GM12872 (cell line): ENCODE results near the gene NEDD4L.

Experiments
- TF ChIP-seq, protein P1 (sequence below): IDR thresholded peaks from 3 replicates; pipeline ENCODE4 v1.5.1; 2011; ENCODE audit warnings: low read depth, mild to moderate bottlenecking, low read length, moderate library complexity; ENCODE audit not compliant: insufficient read depth

Gene NEDD4L

DNA sequence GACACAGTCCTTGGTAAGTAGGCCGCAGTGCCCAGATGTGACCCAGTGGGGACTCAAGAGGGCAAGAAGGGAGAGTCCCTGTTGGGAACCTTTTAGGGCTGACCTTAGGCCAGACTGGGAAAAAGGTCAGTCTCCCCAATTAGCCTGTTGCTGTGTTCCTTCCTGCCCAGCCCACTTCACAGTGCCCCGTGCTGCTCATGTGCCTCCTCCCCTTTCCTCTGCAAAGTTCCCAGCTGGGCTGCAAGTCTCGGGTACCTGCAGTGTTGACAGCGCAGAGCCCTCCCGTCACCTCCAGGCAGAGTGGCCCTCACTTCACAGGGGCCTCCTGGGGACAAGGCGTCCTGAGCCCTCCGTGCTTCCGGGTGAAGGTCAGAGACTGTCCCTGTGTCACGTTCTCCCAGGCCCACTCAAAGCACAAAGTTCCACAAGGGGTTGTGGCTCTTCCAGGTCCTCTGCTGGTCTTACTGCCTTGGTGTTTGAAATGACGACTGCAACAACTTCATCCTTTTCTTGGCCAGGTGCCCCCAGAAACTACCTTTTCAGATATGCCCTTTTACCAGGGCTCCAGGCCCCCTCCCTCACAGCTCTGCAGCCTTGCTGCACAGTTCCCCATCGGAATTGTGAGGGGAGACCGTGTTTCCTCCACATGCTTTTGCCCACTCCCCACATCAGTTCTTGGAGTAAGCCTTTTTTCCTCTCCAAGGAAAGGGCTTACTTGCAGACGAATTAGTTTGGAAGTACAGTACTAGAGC, 359.1 kb downstream of the NEDD4L start:
- TF ChIP-seq, protein P1, sequence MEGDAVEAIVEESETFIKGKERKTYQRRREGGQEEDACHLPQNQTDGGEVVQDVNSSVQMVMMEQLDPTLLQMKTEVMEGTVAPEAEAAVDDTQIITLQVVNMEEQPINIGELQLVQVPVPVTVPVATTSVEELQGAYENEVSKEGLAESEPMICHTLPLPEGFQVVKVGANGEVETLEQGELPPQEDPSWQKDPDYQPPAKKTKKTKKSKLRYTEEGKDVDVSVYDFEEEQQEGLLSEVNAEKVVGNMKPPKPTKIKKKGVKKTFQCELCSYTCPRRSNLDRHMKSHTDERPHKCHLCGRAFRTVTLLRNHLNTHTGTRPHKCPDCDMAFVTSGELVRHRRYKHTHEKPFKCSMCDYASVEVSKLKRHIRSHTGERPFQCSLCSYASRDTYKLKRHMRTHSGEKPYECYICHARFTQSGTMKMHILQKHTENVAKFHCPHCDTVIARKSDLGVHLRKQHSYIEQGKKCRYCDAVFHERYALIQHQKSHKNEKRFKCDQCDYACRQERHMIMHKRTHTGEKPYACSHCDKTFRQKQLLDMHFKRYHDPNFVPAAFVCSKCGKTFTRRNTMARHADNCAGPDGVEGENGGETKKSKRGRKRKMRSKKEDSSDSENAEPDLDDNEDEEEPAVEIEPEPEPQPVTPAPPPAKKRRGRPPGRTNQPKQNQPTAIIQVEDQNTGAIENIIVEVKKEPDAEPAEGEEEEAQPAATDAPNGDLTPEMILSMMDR, result no peak

DNA sequence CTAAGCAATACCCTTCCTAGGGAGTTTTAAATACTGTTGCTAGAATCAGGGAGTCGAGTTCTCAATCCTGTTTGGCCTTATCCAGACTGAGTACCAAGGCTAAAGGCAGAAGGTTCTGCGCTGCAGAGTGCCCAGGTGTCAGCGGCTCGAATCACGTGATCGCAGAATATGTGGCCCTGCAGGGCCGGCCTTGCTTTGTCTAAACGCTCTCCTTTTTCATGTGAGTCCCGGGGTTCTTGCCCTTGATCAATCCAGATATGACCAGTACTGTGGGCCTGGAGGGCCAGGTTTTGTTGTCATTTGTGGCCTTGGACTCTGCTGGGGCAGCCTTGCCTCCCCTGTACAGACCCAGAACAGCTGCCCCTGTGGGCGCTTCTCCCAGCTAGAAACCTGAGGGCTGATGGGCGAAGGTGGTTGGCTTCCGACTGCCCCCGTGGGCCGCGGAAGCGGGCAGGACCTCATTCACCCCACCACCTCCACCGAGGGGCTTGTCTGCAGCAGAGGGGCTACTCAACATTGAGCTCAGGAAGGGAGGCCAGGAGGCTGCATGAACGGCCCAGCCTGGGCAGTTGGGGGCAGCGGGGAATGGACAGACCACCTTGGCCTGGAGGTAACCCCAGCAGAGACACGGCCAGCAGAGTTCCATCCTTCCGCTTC, 359.9 kb downstream of the NEDD4L start:
- TF ChIP-seq, protein P1, result no peak

DNA sequence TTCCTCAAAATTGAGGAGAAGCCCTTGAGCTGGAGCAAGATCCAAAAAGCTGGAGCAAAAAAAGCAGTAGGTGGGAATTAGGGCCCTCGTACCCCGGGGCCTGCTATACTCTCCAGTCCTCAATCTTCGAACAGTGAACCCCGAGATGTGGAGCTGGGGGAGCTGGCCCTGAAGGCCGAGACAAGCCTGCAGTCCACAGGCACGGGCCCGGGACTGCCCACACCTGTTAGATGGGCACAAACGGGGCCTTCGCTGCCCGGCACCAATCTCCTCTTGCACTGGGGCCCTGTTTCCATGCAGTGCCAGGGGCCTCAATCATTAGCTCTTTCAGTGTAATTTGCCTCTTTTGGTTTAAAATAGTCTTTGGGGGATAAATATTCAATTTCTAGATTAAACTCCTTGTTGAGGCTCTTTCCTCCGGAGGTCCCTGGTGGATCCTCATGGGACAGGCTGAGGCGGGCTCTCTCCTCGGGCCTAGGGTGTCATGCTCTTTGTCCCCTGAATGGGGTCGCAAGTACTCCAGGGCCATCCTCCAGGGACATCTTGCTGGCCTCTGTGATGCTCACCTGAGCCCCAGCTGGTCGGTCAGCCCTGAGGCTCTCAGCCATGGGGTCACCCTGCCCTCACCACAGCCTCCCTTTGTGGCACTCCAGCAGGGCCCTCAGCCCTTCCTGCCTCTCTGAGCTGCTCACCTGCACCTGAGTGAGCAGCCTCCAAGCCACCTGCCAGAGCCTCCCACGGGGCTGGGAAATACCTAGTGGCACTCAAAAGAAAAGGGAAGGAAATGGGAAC, 361.3 kb downstream of the NEDD4L start:
- TF ChIP-seq, protein P1, result no peak

DNA sequence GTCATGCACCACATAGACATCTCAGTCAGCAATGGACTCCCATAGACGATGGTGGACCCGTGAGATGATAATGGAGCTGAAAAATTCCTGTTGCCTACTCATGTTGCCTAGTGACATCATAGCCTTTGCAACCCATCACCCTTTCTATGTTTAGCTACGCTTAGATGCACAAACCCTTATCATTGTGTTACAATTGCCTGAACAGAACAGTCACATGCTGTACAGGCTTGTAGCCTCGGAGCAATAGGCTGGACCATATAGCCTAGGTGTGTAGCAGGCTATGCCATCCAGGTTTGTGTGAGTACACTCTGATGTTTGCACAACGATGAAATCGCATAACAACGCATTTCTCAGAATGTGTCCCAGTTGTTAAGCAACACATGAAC, 363.2 kb downstream of the NEDD4L start:
- TF ChIP-seq, protein P1, result no peak

DNA sequence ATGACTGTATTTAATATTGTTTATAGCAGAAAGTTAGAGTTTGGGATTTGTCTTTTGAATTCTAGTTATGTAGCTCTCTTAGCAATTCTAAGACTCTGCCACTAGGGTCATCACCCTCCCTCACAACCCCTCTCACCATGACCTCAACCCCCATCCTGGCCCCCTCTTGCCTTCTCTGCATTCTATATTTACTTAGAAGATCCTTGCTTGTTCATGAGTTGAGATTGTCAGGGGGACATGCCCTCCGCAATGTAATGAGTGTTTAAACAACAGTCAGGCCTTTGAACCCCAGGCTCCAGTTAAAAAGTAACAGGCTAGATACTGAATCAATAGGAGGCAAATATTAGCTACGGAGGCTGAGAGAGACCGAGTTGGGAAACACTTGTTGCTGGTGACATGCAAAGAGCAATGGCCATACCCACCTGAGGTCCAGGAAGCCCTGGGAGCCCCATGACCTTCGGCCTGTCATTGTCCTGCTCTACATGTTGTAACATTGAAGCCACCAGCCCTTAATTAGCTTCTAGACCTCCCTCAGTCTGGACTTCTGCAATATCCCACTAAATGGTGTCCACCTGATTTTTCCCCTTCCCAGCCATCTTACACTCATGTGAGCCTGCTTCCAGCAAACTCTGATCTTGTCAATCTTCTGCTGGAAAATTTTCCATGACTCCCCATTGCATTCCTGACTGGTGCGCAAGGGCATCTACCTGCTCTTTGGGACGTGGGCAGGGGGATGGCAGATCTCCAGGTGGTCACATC, 363.8 kb downstream of the NEDD4L start:
- TF ChIP-seq, protein P1, result 0 out of 3 replicates have a peak, but pooled peaks have one; percentile 5

DNA sequence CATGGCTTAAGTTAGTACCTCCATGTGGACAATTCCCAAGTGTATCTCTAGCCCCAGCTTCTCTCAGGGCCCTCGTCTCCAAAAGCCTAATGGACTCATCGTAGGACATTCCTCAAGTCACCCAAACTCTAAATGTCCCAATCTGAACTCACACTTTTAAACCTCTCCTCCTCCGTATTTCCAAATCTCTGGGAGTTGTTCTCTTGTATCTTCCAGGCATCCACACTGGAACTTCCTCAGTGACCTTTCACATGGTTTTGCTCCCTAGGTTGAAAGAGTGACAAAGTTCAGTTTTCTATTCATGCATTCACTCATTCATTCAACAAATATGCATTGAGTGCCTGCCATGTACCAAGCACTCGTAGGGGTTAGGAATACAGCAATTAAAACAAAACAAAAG, 364.6 kb downstream of the NEDD4L start:
- TF ChIP-seq, protein P1, result no peak
